ENCODE data around the gene SH3RF1. TPM values are rescaled to one million over a fixed set of nuclear protein-coding genes. Genes with fewer than 3 reads are reported as not detected.
A peak's percentile ranks its signal among the peaks of the same experiment; 100 is the strongest.

SH3RF1 gene
- total and polyA plus RNA-seq, 2 of the 13 experiments (the other 11 are each of a cell fraction or from before 2014, with no cell fraction given), result 3.1 to 3.2 TPM

DNA sequence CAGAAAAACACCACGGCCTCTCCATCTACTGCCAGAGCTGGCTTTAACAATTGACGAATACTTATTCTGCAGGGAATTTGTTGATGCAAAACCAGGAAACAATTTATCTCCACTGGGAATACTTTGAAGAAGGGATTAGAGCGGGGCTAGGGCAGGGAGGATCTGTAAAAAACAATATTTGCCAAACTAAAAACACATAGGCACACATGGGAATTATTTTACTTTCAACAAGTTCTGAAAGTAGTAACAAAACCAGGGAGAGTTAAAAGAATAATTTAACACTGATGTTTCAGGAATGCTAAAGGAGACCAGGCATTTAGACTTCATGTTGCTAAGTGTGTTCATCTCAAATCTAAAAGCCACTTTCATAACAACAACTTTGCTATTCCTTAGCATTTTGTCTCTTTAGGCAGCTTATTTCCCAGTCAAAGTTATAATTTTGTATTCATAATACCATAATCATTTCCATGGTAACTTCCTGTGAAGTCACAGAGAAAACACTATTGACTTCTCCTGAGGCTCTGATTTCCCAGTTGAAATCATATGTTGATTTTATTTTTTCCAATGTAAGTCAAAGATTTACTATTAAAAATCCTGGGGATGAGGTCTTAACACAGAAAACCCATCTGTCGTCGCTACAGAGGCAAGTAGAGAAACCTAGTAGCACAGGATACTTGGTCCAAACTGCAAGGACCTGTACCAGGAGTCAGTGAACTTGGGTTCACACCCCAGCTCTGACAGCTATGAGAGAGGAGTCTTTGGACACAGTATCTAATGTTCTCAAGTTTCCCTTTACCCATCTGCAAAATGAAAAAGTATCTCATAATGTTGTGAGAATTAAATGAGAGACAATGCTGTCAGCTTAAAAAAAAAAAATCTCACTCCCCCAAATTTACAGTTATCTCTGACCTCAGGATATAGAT is 69.3 kb downstream of the SH3RF1 start:
- no peaks in the 10 kb centered on the region for H3K9me3 ChIP-seq (ENCODE audit: low read length)
- no peak for FAIRE-seq

More for the DNA sequence above, 69.3 kb downstream of the SH3RF1 start:
- H3K36me3 ChIP-seq (replicated peaks in 1 of 2; ENCODE audit: control insufficient read depth in 1 of 2, insufficient read depth in 2 of 2, low read length in 2 of 2), result no peaks in the 10 kb centered on the region
- H3K27ac ChIP-seq (ENCODE audit: extremely low read length, insufficient read depth, low read length), result no peak overlapping the region
- intact Hi-C loops (cut with micrococcal nuclease; ENCODE audit: unreplicated experiment) (no loop called here), in situ Hi-C loops (cut with HindIII; ENCODE audit: extremely low pct_ligation_motif_present, low pct_unique_long_range_greater_than_20kb) (no loop called here)
- CTCF ChIA-PET (ENCODE audit: low intra/inter-chr PET ratio, low total read pairs), result no interaction called here
- H3K4me1 ChIP-seq (ENCODE audit: insufficient read depth, low read length), result peaks cover 35% of the 10 kb centered on the region
- POLR2A ChIA-PET, result interaction anchor here (1.0 kb wide), 1 partner anchor 18 kb away, joined by 4 read pairs; no protein-coding TSS in a partner anchor
- no peaks in the 10 kb centered on the region for H3K79me2 ChIP-seq (ENCODE audit: insufficient read depth, low read length)
- TF ChIP-seq MAZ (IDR thresholded peaks at IDR 0.05; ENCODE audit: borderline replicate concordance, low read depth, low read length), result no peak
- TF ChIP-seq MAZ (CRISPR knock-in tag; IDR thresholded peaks at IDR 0.05; ENCODE audit: low read depth), result no peak
- TF ChIP-seq ZNF510 (CRISPR knock-in tag; IDR thresholded peaks at IDR 0.05; ENCODE audit: low read depth), result no peak
- TF ChIP-seq ZMAT3 (CRISPR knock-in tag; conservative IDR thresholded peaks at IDR 0.05), result no peak
- TF ChIP-seq KLF13 (CRISPR knock-in tag; IDR thresholded peaks at IDR 0.05), result no peak
- no peak for TF ChIP-seq PHF21A (CRISPR knock-in tag; IDR thresholded peaks at IDR 0.05)
- TF ChIP-seq ZBTB1 (CRISPR knock-in tag; IDR thresholded peaks at IDR 0.05; ENCODE audit: borderline replicate concordance), result no peak
- no peak for TF ChIP-seq CHD2 (IDR thresholded peaks at IDR 0.05; ENCODE audit: low read depth, low read length)
- TF ChIP-seq RXRA (CRISPR knock-in tag; IDR thresholded peaks at IDR 0.05), result no peak
- no peak for TF ChIP-seq CBX2 (IDR thresholded peaks at IDR 0.05; ENCODE audit: low read depth, low read length)
- TF ChIP-seq CBX2 (CRISPR knock-in tag; IDR thresholded peaks at IDR 0.05; ENCODE audit: low read depth), result no peak
- TF ChIP-seq, protein P1, sequence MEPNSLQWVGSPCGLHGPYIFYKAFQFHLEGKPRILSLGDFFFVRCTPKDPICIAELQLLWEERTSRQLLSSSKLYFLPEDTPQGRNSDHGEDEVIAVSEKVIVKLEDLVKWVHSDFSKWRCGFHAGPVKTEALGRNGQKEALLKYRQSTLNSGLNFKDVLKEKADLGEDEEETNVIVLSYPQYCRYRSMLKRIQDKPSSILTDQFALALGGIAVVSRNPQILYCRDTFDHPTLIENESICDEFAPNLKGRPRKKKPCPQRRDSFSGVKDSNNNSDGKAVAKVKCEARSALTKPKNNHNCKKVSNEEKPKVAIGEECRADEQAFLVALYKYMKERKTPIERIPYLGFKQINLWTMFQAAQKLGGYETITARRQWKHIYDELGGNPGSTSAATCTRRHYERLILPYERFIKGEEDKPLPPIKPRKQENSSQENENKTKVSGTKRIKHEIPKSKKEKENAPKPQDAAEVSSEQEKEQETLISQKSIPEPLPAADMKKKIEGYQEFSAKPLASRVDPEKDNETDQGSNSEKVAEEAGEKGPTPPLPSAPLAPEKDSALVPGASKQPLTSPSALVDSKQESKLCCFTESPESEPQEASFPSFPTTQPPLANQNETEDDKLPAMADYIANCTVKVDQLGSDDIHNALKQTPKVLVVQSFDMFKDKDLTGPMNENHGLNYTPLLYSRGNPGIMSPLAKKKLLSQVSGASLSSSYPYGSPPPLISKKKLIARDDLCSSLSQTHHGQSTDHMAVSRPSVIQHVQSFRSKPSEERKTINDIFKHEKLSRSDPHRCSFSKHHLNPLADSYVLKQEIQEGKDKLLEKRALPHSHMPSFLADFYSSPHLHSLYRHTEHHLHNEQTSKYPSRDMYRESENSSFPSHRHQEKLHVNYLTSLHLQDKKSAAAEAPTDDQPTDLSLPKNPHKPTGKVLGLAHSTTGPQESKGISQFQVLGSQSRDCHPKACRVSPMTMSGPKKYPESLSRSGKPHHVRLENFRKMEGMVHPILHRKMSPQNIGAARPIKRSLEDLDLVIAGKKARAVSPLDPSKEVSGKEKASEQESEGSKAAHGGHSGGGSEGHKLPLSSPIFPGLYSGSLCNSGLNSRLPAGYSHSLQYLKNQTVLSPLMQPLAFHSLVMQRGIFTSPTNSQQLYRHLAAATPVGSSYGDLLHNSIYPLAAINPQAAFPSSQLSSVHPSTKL (CRISPR knock-in tag; IDR thresholded peaks at IDR 0.05), result no peak
- no peak for TF ChIP-seq KLF11 (CRISPR knock-in tag; IDR thresholded peaks at IDR 0.05)
- TF ChIP-seq, protein P2, sequence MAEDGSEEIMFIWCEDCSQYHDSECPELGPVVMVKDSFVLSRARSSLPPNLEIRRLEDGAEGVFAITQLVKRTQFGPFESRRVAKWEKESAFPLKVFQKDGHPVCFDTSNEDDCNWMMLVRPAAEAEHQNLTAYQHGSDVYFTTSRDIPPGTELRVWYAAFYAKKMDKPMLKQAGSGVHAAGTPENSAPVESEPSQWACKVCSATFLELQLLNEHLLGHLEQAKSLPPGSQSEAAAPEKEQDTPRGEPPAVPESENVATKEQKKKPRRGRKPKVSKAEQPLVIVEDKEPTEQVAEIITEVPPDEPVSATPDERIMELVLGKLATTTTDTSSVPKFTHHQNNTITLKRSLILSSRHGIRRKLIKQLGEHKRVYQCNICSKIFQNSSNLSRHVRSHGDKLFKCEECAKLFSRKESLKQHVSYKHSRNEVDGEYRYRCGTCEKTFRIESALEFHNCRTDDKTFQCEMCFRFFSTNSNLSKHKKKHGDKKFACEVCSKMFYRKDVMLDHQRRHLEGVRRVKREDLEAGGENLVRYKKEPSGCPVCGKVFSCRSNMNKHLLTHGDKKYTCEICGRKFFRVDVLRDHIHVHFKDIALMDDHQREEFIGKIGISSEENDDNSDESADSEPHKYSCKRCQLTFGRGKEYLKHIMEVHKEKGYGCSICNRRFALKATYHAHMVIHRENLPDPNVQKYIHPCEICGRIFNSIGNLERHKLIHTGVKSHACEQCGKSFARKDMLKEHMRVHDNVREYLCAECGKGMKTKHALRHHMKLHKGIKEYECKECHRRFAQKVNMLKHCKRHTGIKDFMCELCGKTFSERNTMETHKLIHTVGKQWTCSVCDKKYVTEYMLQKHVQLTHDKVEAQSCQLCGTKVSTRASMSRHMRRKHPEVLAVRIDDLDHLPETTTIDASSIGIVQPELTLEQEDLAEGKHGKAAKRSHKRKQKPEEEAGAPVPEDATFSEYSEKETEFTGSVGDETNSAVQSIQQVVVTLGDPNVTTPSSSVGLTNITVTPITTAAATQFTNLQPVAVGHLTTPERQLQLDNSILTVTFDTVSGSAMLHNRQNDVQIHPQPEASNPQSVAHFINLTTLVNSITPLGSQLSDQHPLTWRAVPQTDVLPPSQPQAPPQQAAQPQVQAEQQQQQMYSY (CRISPR knock-in tag; IDR thresholded peaks at IDR 0.05), result no peak
- TF ChIP-seq ZNF235 (CRISPR knock-in tag; IDR thresholded peaks at IDR 0.05; ENCODE audit: borderline replicate concordance), result no peak
- H3K4me2 ChIP-seq (ENCODE audit: low read depth, low read length), result no peak overlapping the region
- DNase-seq (ENCODE audit: low spot score), result no peak
- no TSS peak for BruUV-seq (replicated peaks)
- peak; percentile 37; the same call in 1 of the 3 replicates for ATAC-seq
- no peak overlapping the region for H2AFZ ChIP-seq (ENCODE audit: low read length)
- H3K9ac ChIP-seq (ENCODE audit: insufficient read depth, low read depth, low read length), result no peak overlapping the region
- no peaks in the 10 kb centered on the region for H3K27me3 ChIP-seq (ENCODE audit: control insufficient read depth in 1 of 2, insufficient read depth in 2 of 2, low read length in 2 of 2)
- no peaks in the 10 kb centered on the region for H4K20me1 ChIP-seq (ENCODE audit: insufficient read depth, low read length)
- no peak overlapping the region for H3K4me3 ChIP-seq (replicated peaks in 1 of 3; ENCODE audit: insufficient read depth in 1 of 3, low read depth in 2 of 3, low read length in 3 of 3)
- 90% methylated on average over 5 of the region's 5 CpGs for WGBS (ENCODE audit: low lambda C conversion rate)

All from HepG2 (cell line).